ENCODE measurements around the gene GJB4. TPM values are rescaled to one million over a fixed set of nuclear protein-coding genes. Genes with fewer than 3 reads are reported as not detected.

The GJB4 gene
- total RNA-seq, 4 donors from 2014 or later = 0.27 TPM; not detected in 3

GRCh38 chr1:34784751-34785221 is 25.2 kb downstream of the GJB4 start:
- TF ChIP-seq, protein P1, sequence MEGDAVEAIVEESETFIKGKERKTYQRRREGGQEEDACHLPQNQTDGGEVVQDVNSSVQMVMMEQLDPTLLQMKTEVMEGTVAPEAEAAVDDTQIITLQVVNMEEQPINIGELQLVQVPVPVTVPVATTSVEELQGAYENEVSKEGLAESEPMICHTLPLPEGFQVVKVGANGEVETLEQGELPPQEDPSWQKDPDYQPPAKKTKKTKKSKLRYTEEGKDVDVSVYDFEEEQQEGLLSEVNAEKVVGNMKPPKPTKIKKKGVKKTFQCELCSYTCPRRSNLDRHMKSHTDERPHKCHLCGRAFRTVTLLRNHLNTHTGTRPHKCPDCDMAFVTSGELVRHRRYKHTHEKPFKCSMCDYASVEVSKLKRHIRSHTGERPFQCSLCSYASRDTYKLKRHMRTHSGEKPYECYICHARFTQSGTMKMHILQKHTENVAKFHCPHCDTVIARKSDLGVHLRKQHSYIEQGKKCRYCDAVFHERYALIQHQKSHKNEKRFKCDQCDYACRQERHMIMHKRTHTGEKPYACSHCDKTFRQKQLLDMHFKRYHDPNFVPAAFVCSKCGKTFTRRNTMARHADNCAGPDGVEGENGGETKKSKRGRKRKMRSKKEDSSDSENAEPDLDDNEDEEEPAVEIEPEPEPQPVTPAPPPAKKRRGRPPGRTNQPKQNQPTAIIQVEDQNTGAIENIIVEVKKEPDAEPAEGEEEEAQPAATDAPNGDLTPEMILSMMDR (IDR thresholded peaks at IDR 0.05) = no peak
- TF ChIP-seq POLR2AphosphoS5 (IDR thresholded peaks at IDR 0.05) (no peak), EP300 (IDR thresholded peaks at IDR 0.05) (no peak), POLR2A (IDR thresholded peaks at IDR 0.05) (no peak)
- Histone ChIP-seq H3K9me3 (no peaks in the 10 kb centered on the region), H3K4me3 (no peak overlapping the region), H3K27ac (no peak overlapping the region), H3K4me1 (peaks cover 0 to 22% (median 8%) of the 10 kb centered on the region in 3 donors), H3K36me3 (no peaks in the 10 kb centered on the region), H3K27me3 (peaks cover 54% of the 10 kb centered on the region)
- 80 to 91% methylated on average over 4 to 7 of the region's 28 CpGs for WGBS, 2 donors (ENCODE audit: low coverage in 1 of 2)
- ATAC-seq = no peak

DNA sequence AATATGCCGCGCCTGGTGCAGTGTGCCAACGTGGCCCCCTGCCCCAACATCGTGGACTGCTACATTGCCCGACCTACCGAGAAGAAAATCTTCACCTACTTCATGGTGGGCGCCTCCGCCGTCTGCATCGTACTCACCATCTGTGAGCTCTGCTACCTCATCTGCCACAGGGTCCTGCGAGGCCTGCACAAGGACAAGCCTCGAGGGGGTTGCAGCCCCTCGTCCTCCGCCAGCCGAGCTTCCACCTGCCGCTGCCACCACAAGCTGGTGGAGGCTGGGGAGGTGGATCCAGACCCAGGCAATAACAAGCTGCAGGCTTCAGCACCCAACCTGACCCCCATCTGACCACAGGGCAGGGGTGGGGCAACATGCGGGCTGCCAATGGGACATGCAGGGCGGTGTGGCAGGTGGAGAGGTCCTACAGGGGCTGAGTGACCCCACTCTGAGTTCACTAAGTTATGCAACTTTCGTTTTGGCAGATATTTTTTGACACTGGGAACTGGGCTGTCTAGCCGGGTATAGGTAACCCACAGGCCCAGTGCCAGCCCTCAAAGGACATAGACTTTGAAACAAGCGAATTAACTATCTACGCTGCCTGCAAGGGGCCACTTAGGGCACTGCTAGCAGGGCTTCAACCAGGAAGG is 25.8 kb downstream of the GJB4 start:
- WGBS, 2 donors (ENCODE audit: low coverage in 1 of 2) = 51 to 78% methylated on average over 3 to 8 of the region's 22 CpGs
- no peak for ATAC-seq
- no peak overlapping the region for H3K27ac ChIP-seq
- H3K27me3 ChIP-seq = peaks cover 51% of the 10 kb centered on the region
- H3K36me3 ChIP-seq = no peaks in the 10 kb centered on the region
- H3K4me1 ChIP-seq = peaks cover 0 to 22% (median 8%) of the 10 kb centered on the region in 3 donors
- no peak overlapping the region for H3K4me3 ChIP-seq
- H3K9me3 ChIP-seq = peaks cover 0 to 3% (median 0%) of the 10 kb centered on the region in 3 donors
- TF ChIP-seq POLR2A (IDR thresholded peaks at IDR 0.05) = no peak
- TF ChIP-seq, protein P1 (IDR thresholded peaks at IDR 0.05) = no peak
- no peak for TF ChIP-seq POLR2AphosphoS5 (IDR thresholded peaks at IDR 0.05)
- TF ChIP-seq EP300 (IDR thresholded peaks at IDR 0.05) = no peak

DNA sequence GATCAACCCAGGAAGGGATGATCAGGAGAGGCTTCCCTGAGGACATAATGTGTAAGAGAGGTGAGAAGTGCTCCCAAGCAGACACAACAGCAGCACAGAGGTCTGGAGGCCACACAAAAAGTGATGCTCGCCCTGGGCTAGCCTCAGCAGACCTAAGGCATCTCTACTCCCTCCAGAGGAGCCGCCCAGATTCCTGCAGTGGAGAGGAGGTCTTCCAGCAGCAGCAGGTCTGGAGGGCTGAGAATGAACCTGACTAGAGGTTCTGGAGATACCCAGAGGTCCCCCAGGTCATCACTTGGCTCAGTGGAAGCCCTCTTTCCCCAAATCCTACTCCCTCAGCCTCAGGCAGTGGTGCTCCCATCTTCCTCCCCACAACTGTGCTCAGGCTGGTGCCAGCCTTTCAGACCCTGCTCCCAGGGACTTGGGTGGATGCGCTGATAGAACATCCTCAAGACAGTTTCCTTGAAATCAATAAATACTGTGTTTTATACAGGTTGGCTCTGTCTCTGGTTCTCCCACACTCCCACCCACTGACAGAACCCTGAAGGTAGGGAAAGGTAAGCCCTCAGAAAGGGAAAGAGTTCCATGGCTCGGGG is 26.4 kb downstream of the GJB4 start:
- H3K4me3 ChIP-seq = no peak overlapping the region
- WGBS, 2 donors (ENCODE audit: low coverage in 1 of 2) = 0 to 44% methylated on average over 1 to 2 of the region's 4 CpGs
- TF ChIP-seq EP300 (IDR thresholded peaks at IDR 0.05) = no peak
- TF ChIP-seq POLR2AphosphoS5 (IDR thresholded peaks at IDR 0.05) = no peak
- TF ChIP-seq, protein P1 (IDR thresholded peaks at IDR 0.05) = no peak
- TF ChIP-seq POLR2A (IDR thresholded peaks at IDR 0.05) = no peak
- no peak overlapping the region for H3K27ac ChIP-seq
- H3K9me3 ChIP-seq = peaks cover 0 to 5% (median 0%) of the 10 kb centered on the region in 3 donors
- no peak for ATAC-seq
- peaks cover 50% of the 10 kb centered on the region for H3K27me3 ChIP-seq
- H3K36me3 ChIP-seq = no peaks in the 10 kb centered on the region
- H3K4me1 ChIP-seq = peaks cover 0 to 17% (median 8%) of the 10 kb centered on the region in 3 donors

GRCh38 chr1:34786521-34787325 is 27.2 kb downstream of the GJB4 start:
- H3K9me3 ChIP-seq = peaks cover 0 to 5% (median 0%) of the 10 kb centered on the region in 3 donors
- H3K27ac ChIP-seq = no peak overlapping the region
- no peak overlapping the region for H3K4me3 ChIP-seq
- TF ChIP-seq POLR2A (IDR thresholded peaks at IDR 0.05) = no peak
- TF ChIP-seq, protein P1 (IDR thresholded peaks at IDR 0.05) = peak in 3 of 4 experiments; percentile 40 to 78 (median 56)
- TF ChIP-seq EP300 (IDR thresholded peaks at IDR 0.05) = no peak
- no peak for TF ChIP-seq POLR2AphosphoS5 (IDR thresholded peaks at IDR 0.05)
- peaks cover 0 to 9% (median under 1%) of the 10 kb centered on the region in 3 donors for H3K4me1 ChIP-seq
- no peaks in the 10 kb centered on the region for H3K36me3 ChIP-seq
- 0 to 50% methylated on average over 3 to 9 of the region's 14 CpGs for WGBS, 2 donors (ENCODE audit: low coverage in 1 of 2)
- H3K27me3 ChIP-seq = peaks cover 48% of the 10 kb centered on the region
- ATAC-seq = peak; percentile 55

Data from gastroesophageal sphincter (tissue), 4 donors.